GM23248 (cell line): ENCODE results near the gene PLXDC2.

ENCODE experiments used
- EZH2 ChIP-seq: fragments of 200-600 bp; sonication (generic); IDR thresholded peaks from 2 replicates; pipeline ENCODE4 v1.6.1; 2018; ENCODE audit warnings: antibody characterized with exemption, mild to moderate bottlenecking; ENCODE audit not compliant: insufficient read depth, poor library complexity, severe bottlenecking
- EZH2phosphoT487 ChIP-seq: fragments of 200-600 bp; sonication (generic); IDR thresholded peaks from 2 replicates; pipeline ENCODE4 v1.6.1; 2018; ENCODE audit warnings: antibody characterized with exemption, moderate library complexity, mild to moderate bottlenecking, low read depth; ENCODE audit not compliant: insufficient read depth

GRCh38 chr10:19985745-19986144 is 169.5 kb downstream of the PLXDC2 start:
- TF ChIP-seq EZH2phosphoT487 (no peak), EZH2 (no peak)
